ENCODE results near the gene ATP10A.

ATP10A gene

DNA sequence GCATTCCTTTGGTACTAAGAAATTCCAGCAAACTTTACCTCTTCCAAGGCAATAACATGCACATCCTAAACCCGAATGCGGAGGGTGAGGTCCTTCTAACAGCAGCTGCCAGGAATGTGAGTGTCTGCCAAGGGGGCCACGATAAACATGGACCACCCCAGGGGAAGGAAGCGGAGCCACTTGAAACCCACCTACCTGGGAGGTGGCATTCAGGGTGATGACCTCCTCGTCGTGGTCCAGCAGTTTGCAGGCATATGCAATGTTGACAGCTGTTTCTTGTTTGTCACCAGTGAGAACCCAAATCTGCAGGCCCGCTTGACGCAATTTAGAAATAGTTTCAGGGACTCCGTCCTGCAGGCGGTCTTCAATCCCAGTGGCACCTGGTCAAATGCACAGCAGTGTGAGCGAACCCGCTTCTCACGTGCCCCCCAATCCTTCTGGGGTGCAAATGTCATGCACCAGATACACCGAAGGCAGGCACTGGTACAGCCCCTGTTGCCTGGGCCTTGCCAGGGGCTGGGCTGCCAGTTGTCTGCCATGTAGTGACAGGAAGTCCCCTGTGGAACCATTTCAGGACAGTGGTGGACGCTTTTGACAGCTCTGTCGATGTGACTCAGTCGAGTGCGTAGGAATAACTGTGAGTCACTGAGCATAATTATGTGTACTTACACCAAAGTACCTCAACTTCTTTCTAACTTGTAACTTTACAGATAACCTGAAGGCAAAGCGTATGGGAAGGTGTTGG lies 161.2 kb downstream of the ATP10A start:
- H3K27me3 Mint-ChIP-seq (ENCODE audit: low read depth), result no peaks in the 10 kb centered on the region
- H3K4me1 Mint-ChIP-seq (ENCODE audit: low read depth), result no peaks in the 10 kb centered on the region
- no peaks in the 10 kb centered on the region for H3K9me3 Mint-ChIP-seq
- H3K27ac Mint-ChIP-seq, result no peak overlapping the region
- no peak overlapping the region for H3K4me3 Mint-ChIP-seq
- DNase-seq (ENCODE audit: low spot score), result no peak
- peaks cover 34% of the 10 kb centered on the region for H3K36me3 Mint-ChIP-seq (ENCODE audit: low read depth)

DNA sequence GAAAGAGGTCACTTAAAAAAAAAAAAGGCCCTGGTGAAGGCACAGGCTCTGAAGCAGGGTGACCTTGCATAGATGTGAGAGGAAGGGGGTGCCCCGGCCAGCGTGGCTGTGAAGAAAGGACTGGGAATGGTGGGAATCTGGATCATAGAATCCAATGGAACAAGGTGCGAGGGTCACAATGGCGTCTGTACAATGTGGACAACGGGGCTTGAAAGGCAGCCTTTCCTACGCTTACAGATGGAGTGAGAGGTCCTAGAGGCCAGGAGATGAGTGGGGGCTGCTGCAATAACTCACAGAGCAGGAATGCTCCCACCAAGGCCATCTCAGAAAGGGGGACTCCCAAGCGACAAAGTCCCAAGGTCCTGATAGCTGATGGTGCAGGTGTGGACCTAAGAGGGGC lies 162.2 kb downstream of the ATP10A start:
- no peaks in the 10 kb centered on the region for H3K4me1 Mint-ChIP-seq (ENCODE audit: low read depth)
- no peaks in the 10 kb centered on the region for H3K9me3 Mint-ChIP-seq
- DNase-seq (ENCODE audit: low spot score), result no peak
- no peaks in the 10 kb centered on the region for H3K27me3 Mint-ChIP-seq (ENCODE audit: low read depth)
- H3K27ac Mint-ChIP-seq, result no peak overlapping the region
- H3K4me3 Mint-ChIP-seq, result no peak overlapping the region
- peaks cover 34% of the 10 kb centered on the region for H3K36me3 Mint-ChIP-seq (ENCODE audit: low read depth)

DNA sequence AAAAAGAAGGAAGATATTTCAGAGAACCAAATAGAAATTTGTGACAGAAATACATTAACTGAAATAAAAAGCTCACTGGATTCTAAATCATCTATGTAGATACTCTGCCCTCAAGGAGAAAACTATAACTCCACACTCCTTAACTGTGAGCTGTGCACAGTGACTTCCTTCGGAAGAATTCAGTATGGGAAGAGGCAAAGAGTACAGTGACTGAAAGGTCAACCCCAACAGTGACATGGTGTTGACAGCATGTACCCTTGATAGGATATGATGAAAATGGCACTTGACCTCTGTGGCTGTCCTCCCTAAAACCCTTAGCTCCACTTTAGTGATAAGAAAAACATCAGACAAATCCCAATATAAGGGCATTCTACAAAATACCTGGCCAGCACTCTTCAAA lies 165.5 kb downstream of the ATP10A start:
- H3K4me3 Mint-ChIP-seq, result no peak overlapping the region
- H3K36me3 Mint-ChIP-seq (ENCODE audit: low read depth), result peaks cover 44% of the 10 kb centered on the region
- H3K4me1 Mint-ChIP-seq (ENCODE audit: low read depth), result no peaks in the 10 kb centered on the region
- no peak for DNase-seq (ENCODE audit: low spot score)
- H3K9me3 Mint-ChIP-seq, result no peaks in the 10 kb centered on the region
- H3K27me3 Mint-ChIP-seq (ENCODE audit: low read depth), result no peaks in the 10 kb centered on the region
- no peak overlapping the region for H3K27ac Mint-ChIP-seq

DNA sequence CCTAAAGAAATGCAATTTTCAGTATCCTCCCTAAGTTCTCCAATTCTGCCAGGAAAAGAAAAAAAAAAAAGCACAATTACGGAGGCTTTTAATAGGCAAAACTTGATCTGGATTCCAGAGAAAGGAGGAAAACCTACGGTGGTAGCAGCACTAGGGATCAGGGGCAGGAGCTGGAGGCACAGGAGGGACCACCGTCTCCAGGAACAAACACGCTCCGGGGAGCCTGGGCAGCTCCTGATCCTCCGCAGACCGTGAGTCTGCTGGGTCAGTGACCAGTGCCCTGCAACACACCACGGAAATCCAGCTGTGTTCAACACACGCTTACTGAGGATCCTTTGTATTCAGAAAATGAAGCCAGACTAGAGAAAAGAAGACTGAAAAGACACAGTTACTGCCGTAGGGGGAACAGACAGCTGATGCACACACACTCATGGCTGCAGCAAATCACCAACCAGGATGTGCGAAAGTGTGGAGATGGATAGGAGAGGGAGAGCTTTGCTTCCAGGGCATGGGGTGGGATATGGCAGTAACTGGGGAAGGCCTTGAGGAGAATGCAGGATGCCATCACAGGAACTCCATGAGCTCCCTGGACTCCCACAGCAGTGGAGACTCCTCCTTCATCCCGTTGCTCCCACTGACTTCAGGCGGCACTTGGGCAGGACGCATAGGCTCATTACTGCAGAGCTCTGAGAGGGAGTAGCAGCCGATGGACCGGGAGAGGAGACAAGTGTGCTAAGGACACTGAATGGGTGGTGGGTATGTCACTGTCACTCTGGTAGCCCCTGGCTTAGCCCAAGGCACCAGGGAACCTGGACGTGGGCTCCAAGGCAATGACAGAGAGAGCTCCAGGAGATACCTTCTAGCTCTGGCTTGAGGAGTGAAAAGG lies 167.0 kb downstream of the ATP10A start:
- Mint-ChIP-seq H3K4me3 (no peak overlapping the region), H3K36me3 (ENCODE audit: low read depth) (peaks cover 49% of the 10 kb centered on the region), H3K9me3 (no peaks in the 10 kb centered on the region), H3K4me1 (ENCODE audit: low read depth) (no peaks in the 10 kb centered on the region), H3K27me3 (ENCODE audit: low read depth) (no peaks in the 10 kb centered on the region), H3K27ac (no peak overlapping the region)
- no peak for DNase-seq (ENCODE audit: low spot score)

DNA sequence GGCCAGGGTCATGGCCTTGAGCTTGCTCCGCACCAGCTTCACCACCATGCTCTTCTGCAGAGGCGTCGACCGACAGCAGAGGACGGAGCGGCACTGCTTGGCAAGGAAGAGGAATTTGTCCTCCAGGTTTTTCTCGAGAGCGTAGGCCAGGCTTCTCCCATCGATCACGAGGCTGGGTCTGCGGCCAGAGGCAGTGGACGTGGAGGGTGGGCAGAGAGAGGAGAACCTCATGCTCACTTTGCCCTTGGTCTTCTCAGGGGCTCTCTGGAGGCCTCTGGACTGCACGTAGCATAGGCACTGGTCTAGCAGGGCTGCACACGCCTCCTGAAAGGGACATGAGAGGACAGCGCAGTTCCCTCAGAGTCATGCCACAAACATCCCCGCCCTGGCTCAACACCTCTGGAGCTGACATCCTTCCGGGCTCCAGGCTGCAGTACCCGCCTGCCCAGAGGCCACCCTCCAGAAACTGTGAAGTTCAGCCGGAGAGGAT lies 168.3 kb downstream of the ATP10A start:
- Mint-ChIP-seq H3K9me3 (no peaks in the 10 kb centered on the region), H3K27me3 (ENCODE audit: low read depth) (no peaks in the 10 kb centered on the region), H3K4me3 (no peak overlapping the region), H3K36me3 (ENCODE audit: low read depth) (peaks cover 46% of the 10 kb centered on the region), H3K27ac (no peak overlapping the region), H3K4me1 (ENCODE audit: low read depth) (no peaks in the 10 kb centered on the region)
- DNase-seq (ENCODE audit: low spot score), result no peak

DNA sequence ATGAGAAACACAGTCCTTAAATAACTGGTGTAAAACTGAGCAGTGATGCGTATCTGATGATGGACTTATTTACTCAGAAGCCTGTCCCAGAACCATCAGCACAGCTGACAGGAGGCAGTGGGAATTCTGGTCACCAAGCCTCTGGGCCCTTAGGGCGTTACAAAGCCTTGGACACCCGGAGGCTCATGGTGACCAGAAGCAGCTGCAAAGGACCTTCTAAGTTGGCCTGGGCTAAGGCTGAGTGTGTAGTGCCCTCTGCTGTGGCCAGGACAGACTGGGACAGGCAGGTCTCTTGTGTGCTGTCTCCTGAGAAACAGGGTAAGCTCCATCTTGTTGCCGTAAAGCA lies 168.9 kb downstream of the ATP10A start:
- no peaks in the 10 kb centered on the region for H3K4me1 Mint-ChIP-seq (ENCODE audit: low read depth)
- DNase-seq (ENCODE audit: low spot score), result no peak
- no peaks in the 10 kb centered on the region for H3K9me3 Mint-ChIP-seq
- no peak overlapping the region for H3K4me3 Mint-ChIP-seq
- H3K27ac Mint-ChIP-seq, result no peak overlapping the region
- H3K36me3 Mint-ChIP-seq (ENCODE audit: low read depth), result peaks cover 49% of the 10 kb centered on the region
- H3K27me3 Mint-ChIP-seq (ENCODE audit: low read depth), result no peaks in the 10 kb centered on the region

DNA sequence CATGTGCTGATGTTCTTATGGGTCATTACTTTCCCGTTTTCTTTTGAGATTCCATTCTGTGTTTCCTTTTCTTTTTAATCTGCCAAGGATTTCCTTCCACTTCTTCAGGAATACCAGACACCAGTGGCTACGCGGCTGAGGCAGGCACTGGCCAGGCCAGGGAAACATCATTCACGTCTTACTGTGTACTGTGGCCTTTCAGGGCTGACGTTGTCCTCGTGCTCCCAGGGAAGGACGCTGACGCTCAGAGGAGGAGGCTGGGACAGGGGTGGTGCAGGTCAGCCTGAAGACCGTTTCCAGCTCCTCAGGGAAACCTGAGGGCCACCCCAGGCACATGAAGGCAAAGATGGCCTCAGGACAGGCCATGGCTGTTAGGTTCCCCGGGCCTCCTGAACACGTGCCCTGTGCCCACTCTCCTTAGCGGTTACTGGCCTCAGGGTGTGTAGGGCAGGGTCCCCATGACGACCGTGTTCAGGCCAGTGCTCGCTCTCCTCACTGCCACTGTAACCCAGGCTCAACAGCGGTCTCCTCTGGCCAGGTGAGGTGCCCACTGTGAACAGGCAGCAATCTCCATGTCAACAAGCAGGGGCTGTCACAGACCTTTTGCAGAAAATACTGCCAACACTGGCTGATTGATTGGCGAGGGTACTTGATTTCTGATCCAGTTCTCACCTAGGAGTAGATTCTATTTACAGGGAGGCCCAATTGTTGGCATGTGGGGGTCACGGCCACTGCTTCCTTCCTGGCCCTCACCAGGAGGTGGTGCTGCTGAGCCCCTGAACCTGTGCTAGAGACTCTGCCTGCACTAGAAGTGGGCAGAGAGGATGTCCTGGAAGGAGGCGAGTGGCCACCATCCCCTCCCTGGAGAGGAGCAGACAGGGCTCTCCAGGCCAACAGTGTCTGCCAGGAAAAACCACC lies 169.5 kb downstream of the ATP10A start:
- Mint-ChIP-seq H3K27me3 (ENCODE audit: low read depth) (no peaks in the 10 kb centered on the region), H3K9me3 (no peaks in the 10 kb centered on the region), H3K36me3 (ENCODE audit: low read depth) (peaks cover 49% of the 10 kb centered on the region), H3K4me3 (no peak overlapping the region), H3K4me1 (ENCODE audit: low read depth) (no peaks in the 10 kb centered on the region), H3K27ac (no peak overlapping the region)
- DNase-seq (ENCODE audit: low spot score), result no peak

DNA sequence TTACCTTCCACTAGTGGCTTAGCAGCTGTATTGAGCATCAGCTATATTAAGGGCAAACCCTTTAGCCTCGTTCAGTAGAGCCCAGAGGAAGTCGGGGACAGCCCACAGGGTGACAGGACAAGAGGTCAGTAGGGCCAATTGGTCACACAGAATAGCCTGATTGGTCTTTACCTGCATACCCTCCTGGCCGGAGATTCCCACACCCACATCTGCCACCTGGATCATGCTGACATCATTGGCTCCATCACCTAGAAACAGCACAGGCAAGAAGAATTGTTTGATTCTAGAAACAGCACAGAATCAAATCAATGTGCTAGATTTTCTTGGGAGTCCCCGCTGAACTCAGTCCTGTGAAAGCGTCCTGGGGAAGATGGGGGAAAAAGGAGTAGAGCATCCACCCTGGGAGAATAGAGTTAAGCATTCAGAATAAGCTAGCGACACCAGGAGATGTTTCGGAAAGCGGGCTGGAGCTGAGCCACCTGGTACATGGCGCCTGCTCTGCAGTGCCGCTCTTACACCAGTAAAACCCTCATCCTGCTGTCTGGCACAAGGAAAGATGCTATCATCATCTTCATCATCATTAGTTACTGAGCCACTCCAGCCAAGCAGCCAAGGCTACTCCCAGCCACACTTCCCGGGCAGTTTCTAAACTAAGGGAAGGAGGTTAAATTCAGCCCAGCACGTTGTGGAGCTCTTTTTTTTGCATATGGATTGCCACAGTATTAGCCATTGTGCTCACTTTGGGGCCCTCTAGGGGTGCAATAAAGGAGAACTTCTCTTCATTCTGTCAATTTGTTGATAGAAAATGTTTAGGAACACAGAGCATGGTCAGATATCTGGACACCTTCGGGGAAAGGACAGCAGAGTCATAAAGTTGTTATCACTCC lies 171.3 kb downstream of the ATP10A start:
- no peak overlapping the region for H3K4me3 Mint-ChIP-seq
- H3K27me3 Mint-ChIP-seq (ENCODE audit: low read depth), result no peaks in the 10 kb centered on the region
- H3K27ac Mint-ChIP-seq, result no peak overlapping the region
- H3K9me3 Mint-ChIP-seq, result no peaks in the 10 kb centered on the region
- no peaks in the 10 kb centered on the region for H3K4me1 Mint-ChIP-seq (ENCODE audit: low read depth)
- no peak for DNase-seq (ENCODE audit: low spot score)
- H3K36me3 Mint-ChIP-seq (ENCODE audit: low read depth), result peaks cover 58% of the 10 kb centered on the region

DNA sequence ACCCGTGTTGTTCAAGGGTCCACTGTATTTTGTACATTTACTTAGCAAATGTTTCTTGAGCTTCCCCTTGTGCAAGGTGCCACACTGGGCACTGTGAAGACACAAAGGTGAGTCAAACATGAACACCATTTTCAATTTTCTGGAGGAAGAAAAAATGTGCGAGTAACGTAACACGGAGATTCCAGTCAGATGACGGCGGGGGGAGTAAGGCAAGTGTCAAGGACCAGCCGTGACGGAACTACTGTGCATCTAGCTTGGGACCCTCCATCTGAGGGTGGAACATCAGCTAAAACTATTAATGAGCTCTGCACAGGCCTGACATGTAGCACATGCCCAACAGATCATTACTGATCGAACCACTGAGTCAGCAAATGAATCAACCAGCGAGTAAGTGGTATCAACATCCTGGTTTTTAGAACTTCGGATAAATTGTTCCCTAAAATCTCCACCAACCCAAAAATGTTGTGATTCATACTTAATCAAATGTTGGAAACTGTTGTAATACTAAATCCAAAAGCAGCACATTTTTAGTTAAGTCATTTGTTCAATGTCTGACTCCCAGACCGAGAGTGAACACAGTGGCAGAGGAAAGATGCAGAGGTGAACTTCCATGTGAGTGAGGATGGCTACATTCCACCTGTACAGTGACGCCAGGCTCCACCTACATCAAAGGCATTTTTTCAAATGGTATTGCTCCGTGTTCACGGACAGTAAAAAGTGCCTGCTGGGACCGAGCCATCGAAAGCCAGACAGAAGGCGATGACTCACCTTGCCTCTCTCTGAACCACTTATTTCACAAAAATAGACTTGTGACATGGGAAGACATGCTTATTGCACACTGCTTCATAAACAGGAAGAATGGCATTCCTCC lies 172.2 kb downstream of the ATP10A start:
- H3K27ac Mint-ChIP-seq, result no peak overlapping the region
- no peaks in the 10 kb centered on the region for H3K27me3 Mint-ChIP-seq (ENCODE audit: low read depth)
- DNase-seq (ENCODE audit: low spot score), result no peak
- no peak overlapping the region for H3K4me3 Mint-ChIP-seq
- no peaks in the 10 kb centered on the region for H3K9me3 Mint-ChIP-seq
- H3K4me1 Mint-ChIP-seq (ENCODE audit: low read depth), result no peaks in the 10 kb centered on the region
- peaks cover 55% of the 10 kb centered on the region for H3K36me3 Mint-ChIP-seq (ENCODE audit: low read depth)

DNA sequence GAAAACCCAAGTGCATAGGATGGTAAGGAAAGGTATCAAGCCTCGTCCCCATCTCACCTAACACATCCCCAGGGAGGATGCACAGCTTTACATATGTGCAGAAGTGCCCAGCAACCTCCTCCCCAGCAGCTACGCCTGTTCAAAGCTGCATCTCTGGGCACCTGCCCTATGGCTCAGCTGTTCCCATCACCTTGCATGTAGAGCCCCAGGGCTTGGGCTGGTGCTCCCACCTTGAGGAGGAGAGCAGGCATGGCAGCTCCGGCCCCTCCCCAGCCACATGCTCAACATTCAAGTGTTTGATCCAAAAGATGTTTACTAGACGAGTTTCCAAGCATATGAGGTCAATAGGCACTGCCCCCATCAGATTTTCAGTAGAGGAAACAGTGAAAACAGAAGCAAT lies 173.5 kb downstream of the ATP10A start:
- no peak for DNase-seq (ENCODE audit: low spot score)
- H3K9me3 Mint-ChIP-seq, result no peaks in the 10 kb centered on the region
- H3K4me3 Mint-ChIP-seq, result no peak overlapping the region
- H3K4me1 Mint-ChIP-seq (ENCODE audit: low read depth), result no peaks in the 10 kb centered on the region
- peaks cover 61% of the 10 kb centered on the region for H3K36me3 Mint-ChIP-seq (ENCODE audit: low read depth)
- H3K27ac Mint-ChIP-seq, result no peak overlapping the region
- no peaks in the 10 kb centered on the region for H3K27me3 Mint-ChIP-seq (ENCODE audit: low read depth)

DNA sequence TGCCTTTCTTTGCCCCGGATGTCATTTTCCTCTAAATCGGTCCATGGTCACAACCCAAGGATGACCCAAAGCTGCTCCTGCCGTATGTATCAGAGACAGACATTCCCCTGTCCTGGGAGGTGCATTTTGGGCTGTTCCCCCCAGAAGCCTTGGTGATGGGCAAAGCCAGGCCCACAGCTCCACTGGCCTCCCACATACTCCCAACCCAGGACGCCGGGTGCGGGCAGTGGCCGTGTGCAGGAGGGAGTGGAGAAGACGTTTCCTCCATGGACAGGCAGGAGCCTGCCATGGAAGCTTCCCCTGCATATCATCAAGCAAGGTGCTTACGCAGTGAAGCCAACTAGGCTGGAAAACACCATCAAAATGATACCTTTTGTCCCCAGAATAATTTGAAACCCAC lies 175.0 kb downstream of the ATP10A start:
- Mint-ChIP-seq H3K9me3 (no peaks in the 10 kb centered on the region), H3K4me3 (no peak overlapping the region), H3K27ac (no peak overlapping the region), H3K36me3 (ENCODE audit: low read depth) (peaks cover 65% of the 10 kb centered on the region), H3K4me1 (ENCODE audit: low read depth) (no peaks in the 10 kb centered on the region), H3K27me3 (ENCODE audit: low read depth) (no peaks in the 10 kb centered on the region)
- DNase-seq (ENCODE audit: low spot score), result no peak

DNA sequence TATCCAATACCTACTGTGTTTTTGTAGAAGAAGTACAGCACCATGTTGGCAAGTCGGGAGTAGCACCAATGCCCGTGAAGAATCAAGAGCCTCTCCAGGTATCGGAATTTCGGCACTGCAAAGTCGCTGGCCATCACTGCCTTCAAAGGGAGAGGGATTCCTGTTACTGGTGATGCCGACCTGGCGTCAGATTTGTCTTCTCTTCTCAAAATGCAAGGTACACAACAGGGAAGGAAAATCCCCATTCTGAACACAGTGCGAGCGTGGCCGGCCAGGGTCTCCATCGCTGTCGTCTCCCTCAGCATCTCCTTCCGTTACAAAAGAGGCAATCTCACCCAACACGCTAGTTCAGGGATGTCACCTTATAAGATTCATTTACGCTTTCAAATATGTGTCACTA lies 175.4 kb downstream of the ATP10A start:
- H3K4me1 Mint-ChIP-seq (ENCODE audit: low read depth), result no peaks in the 10 kb centered on the region
- H3K27ac Mint-ChIP-seq, result no peak overlapping the region
- H3K9me3 Mint-ChIP-seq, result no peaks in the 10 kb centered on the region
- no peak overlapping the region for H3K4me3 Mint-ChIP-seq
- no peak for DNase-seq (ENCODE audit: low spot score)
- no peaks in the 10 kb centered on the region for H3K27me3 Mint-ChIP-seq (ENCODE audit: low read depth)
- peaks cover 66% of the 10 kb centered on the region for H3K36me3 Mint-ChIP-seq (ENCODE audit: low read depth)

Measured in T-helper 2 cell treated with Interferon-gamma antibody and Interleukin-4, amounts not matched to agents 5 μg/mL and 100 μg/mL, for 36 hours (primary cell).